GM19025 (cell line): ENCODE data around the gene DCAF6.

ENCODE experiments used
- ATAC-seq: cut with Tn5 transposase; IDR thresholded peaks from one replicate; pipeline ENCODE4 v1.9.1; 2021; ENCODE audit warnings: mild to moderate bottlenecking, low read depth, moderate library complexity; ENCODE audit not compliant: unreplicated experiment

The DCAF6 gene

GRCh38 chr1:167955915-167956314, 19.4 kb downstream of the DCAF6 start:
- no peak for ATAC-seq

- ATAC-seq: no peak
These were observed 21.2 kb downstream of the DCAF6 start for GRCh38 chr1:167957710-167958109.

- no peak for ATAC-seq
These were observed 28.2 kb downstream of the DCAF6 start for GRCh38 chr1:167964646-167965045.

- ATAC-seq: no peak
These were observed 29.6 kb downstream of the DCAF6 start for GRCh38 chr1:167966050-167966449.

- no peak for ATAC-seq
These were observed 32.1 kb downstream of the DCAF6 start for GRCh38 chr1:167968569-167968968.

- no peak for ATAC-seq
These were observed 37.3 kb downstream of the DCAF6 start for GRCh38 chr1:167973832-167974231.

- no peak for ATAC-seq
These were observed 38.2 kb downstream of the DCAF6 start for GRCh38 chr1:167974698-167975097.

- ATAC-seq: no peak
These were observed 40.8 kb downstream of the DCAF6 start for GRCh38 chr1:167977245-167977644.

GRCh38 chr1:167981933-167982332, 45.5 kb downstream of the DCAF6 start:
- ATAC-seq: no peak

- ATAC-seq: no peak
These were observed 47.4 kb downstream of the DCAF6 start for GRCh38 chr1:167983797-167984420.

- ATAC-seq: no peak
These were observed 48.5 kb downstream of the DCAF6 start for GRCh38 chr1:167984886-167985489.

GRCh38 chr1:167987174-167987573, 50.7 kb downstream of the DCAF6 start:
- ATAC-seq: no peak

GRCh38 chr1:167991546-167991945, 55.1 kb downstream of the DCAF6 start:
- ATAC-seq: no peak

GRCh38 chr1:167993720-167994119, 57.2 kb downstream of the DCAF6 start:
- no peak for ATAC-seq

- ATAC-seq: no peak
These were observed 58.1 kb downstream of the DCAF6 start for GRCh38 chr1:167994560-167994959.

- no peak for ATAC-seq
These were observed 58.6 kb downstream of the DCAF6 start for GRCh38 chr1:167995038-167995437.

GRCh38 chr1:167996266-167996665, 59.8 kb downstream of the DCAF6 start:
- no peak for ATAC-seq

GRCh38 chr1:167997037-167997575, 60.6 kb downstream of the DCAF6 start:
- no peak for ATAC-seq

GRCh38 chr1:167999877-168000276, 63.4 kb downstream of the DCAF6 start:
- no peak for ATAC-seq

- no peak for ATAC-seq
These were observed 64.2 kb downstream of the DCAF6 start for GRCh38 chr1:168000656-168001055.

GRCh38 chr1:168001213-168001612, 64.7 kb downstream of the DCAF6 start:
- no peak for ATAC-seq

- no peak for ATAC-seq
These were observed 68.0 kb downstream of the DCAF6 start for GRCh38 chr1:168004531-168004930.
